ENCODE measurements around the gene PRR33.

DNA sequence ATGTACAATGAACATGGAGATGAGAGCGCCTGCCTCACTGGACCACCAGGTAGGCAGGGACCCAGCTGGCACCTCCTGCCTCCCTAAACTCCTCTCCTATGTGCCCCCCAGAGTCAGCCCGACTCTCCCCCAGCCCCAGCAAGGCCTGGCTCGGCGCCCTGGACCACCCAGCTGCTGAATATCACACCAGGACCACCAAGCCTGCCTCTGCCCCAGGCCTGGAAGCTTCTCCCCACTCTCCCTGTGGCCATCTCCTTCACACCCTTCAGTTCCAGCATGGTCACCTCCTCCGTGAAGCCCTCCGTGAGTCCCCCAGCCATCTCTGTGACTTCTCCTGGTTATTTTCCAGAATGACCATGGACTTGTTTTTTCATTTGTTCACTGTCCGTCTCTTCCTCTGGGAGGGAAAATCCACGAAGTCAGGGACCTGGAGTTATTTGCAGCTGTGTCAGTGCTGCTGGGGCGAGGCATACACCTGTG is 45.2 kb downstream of the PRR33 start:
- no peak for TF ChIP-seq EZH2 (IDR thresholded peaks at IDR 0.05; ENCODE audit: low read length, missing control alignments)
- TF ChIP-seq, protein P1, sequence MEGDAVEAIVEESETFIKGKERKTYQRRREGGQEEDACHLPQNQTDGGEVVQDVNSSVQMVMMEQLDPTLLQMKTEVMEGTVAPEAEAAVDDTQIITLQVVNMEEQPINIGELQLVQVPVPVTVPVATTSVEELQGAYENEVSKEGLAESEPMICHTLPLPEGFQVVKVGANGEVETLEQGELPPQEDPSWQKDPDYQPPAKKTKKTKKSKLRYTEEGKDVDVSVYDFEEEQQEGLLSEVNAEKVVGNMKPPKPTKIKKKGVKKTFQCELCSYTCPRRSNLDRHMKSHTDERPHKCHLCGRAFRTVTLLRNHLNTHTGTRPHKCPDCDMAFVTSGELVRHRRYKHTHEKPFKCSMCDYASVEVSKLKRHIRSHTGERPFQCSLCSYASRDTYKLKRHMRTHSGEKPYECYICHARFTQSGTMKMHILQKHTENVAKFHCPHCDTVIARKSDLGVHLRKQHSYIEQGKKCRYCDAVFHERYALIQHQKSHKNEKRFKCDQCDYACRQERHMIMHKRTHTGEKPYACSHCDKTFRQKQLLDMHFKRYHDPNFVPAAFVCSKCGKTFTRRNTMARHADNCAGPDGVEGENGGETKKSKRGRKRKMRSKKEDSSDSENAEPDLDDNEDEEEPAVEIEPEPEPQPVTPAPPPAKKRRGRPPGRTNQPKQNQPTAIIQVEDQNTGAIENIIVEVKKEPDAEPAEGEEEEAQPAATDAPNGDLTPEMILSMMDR (conservative IDR thresholded peaks at IDR 0.05 in 1 of 2, IDR thresholded peaks at IDR 0.05 in 1 of 2; ENCODE audit: low read depth in 1 of 2, low read length in 2 of 2), result no peak

All from fibroblast of lung (primary cell).